Omental fat pad (tissue), 4 donors: ENCODE results near the gene PLSCR3. TPM values are rescaled to one million over a fixed set of nuclear protein-coding genes. Genes with fewer than 3 reads are reported as not detected.

Source experiments
- ATAC-seq: fragments of 150-250 bp; one replicate; pipeline ENCODE4 v1.9.1; 2016; ENCODE audit warnings: mild to moderate bottlenecking, moderate library complexity; ENCODE audit not compliant: low FRiP score
- DNase-seq: peaks from one replicate; pipeline ENCODE4 v3.0.0-alpha.2; 2019; ENCODE audit warnings: low spot score
- total RNA-seq, 4 donors: library from RNA; depleted of rRNA; stranded (reverse); fragments of >200 nt; gene quantifications; one replicate each; pipeline ENCODE4 v1.1.0, GENCODE V29; 2016
- TF ChIP-seq, protein P1 (sequence below), 3 donors: fragments of 450-650 bp; IDR thresholded peaks; one replicate each; pipeline ENCODE4 v1.5.1; 2016 to 2017; ENCODE audit warnings: antibody characterized with exemption in 3 of 3, mild to moderate bottlenecking in 3 of 3, moderate library complexity in 2 of 3

Gene PLSCR3
- total RNA-seq, 4 donors from 2014 or later, result 11.1 to 16.9 (median 16.6) TPM

DNA sequence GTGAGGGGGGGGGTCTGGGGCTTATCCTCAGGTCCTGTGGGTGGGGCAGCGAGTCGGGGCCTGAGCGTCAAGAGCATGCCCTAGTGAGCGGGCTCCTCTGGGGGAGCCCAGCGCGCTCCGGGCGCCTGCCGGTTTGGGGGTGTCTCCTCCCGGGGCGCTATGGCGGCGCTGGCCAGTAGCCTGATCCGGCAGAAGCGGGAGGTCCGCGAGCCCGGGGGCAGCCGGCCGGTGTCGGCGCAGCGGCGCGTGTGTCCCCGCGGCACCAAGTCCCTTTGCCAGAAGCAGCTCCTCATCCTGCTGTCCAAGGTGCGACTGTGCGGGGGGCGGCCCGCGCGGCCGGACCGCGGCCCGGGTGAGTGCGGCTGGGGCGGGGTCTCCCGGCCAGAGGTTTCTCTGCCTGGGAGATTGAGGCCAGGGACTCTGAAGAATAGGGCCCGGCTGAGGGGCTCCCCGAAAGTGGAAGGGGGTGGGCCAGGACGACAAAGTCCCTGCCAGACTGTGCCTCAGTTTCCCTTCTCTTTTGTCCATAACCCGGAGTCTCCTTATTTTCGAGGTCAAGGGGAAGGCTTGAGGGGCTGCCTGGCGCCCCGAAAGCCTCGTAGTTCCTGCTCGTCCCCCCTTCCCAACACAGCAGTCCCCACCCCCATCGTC is 45.3 kb upstream of the PLSCR3 start, which contains the start of gene FGF11:
FGF11 (plus strand) TSS at position 51 of the 651 bp plus-strand sequence; CDS start at position 160, 109 bp downstream.
- no peak for DNase-seq
- TF ChIP-seq, protein P1, sequence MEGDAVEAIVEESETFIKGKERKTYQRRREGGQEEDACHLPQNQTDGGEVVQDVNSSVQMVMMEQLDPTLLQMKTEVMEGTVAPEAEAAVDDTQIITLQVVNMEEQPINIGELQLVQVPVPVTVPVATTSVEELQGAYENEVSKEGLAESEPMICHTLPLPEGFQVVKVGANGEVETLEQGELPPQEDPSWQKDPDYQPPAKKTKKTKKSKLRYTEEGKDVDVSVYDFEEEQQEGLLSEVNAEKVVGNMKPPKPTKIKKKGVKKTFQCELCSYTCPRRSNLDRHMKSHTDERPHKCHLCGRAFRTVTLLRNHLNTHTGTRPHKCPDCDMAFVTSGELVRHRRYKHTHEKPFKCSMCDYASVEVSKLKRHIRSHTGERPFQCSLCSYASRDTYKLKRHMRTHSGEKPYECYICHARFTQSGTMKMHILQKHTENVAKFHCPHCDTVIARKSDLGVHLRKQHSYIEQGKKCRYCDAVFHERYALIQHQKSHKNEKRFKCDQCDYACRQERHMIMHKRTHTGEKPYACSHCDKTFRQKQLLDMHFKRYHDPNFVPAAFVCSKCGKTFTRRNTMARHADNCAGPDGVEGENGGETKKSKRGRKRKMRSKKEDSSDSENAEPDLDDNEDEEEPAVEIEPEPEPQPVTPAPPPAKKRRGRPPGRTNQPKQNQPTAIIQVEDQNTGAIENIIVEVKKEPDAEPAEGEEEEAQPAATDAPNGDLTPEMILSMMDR (IDR thresholded peaks at IDR 0.05), result no peak
- no peak for ATAC-seq

- DNase-seq (no peak), ATAC-seq (no peak)
- TF ChIP-seq, protein P1 (IDR thresholded peaks at IDR 0.05), result no peak
Measured at GRCh38 chr17:7438656-7439460, 44.5 kb upstream of the PLSCR3 start.

DNA sequence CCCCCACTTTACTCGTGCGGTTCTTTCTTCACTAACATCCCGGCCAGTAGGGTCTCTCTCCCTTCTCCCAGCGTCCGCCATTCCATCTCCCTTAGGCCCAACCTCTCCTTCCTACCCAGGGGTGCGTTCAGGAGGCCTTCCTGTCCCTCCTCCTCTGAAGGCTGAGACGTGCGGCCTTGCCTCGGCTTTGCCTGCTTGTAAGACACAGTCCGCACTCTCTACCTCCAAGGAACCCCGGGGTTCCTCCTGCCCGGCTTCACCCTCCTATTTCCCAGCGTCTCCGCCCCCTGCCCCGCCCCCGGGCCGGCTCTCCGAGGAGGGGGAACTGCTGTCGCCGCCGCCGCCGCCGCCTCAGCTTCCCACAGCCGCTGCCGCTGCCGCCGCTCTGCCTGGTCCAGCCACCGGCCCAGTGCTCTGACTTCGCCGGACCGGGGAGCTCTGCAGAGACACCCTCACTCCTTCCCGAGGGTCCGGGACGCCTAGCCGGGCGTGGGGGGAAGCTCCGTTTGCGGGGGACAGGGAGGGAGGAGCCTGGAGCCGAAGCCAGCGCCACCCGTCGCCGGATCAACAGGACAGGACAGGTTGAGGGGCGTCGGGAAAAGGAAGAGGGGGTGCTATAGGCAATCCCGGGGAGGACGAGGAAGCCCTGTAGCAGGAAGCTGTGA is 43.8 kb upstream of the PLSCR3 start:
- TF ChIP-seq, protein P1 (IDR thresholded peaks at IDR 0.05), result no peak
- no peak for ATAC-seq
- no peak for DNase-seq

DNA sequence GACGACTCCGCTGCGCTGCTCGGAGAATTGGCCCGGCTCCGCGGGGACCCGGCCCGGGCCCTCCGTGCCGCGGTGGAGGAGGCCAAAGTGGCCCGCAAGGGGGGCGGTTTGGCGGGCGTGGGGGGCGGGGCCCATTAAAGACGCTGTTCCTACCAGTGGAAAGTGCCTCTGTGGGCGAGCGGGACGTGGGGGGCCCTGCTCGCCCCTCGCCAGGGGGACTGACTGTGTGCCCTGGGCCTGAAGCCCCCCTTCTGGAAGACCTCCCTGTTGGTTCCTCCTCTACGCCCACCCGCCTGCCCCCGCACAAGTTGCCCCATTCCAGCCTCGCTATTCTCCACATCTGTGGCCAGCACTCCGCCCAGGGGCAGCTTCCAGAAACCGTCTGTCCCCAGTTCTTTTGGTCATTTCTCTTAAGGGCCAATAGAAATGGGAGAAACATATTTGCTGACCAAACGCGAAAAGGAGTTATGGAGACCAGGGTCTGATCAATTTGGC is 43.1 kb upstream of the PLSCR3 start:
- DNase-seq, result no peak
- TF ChIP-seq, protein P1 (IDR thresholded peaks at IDR 0.05), result no peak
- no peak for ATAC-seq

DNA sequence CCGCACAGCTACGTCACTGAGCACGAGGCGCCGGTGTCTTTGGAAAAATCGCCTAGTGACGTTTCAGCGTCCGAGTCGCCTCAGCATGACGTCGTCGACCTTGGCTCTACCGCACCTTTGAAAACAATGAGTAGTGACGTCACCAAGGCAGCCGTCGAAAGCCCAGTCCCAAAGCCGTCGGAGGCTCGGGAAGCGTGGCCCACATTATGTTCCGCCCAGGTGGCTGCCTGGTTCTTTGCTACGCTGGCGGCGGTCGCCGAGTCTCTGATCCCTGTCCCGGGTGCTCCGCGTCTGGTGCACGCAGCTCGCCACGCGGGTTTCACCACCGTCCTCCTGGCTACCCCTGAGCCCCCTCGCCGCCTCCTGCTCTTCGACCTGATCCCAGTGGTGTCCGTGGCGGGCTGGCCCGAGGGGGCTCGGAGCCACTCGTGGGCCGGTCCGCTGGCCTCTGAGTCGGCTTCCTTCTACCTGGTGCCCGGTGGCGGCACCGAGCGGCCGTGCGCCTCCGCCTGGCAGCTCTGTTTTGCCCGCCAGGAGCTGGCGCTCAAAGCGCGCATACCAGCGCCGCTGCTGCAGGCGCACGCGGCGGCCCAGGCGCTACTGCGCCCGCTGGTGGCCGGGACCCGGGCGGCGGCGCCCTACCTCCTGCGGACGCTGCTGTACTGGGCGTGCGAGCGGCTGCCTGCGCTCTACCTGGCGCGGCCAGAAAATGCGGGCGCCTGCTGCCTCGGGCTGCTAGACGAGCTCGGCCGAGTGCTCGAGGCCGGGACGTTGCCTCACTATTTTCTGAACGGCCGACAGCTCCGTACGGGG is 42.4 kb upstream of the PLSCR3 start:
- peak; percentile 69 for ATAC-seq
- DNase-seq, result no peak
- TF ChIP-seq, protein P1 (IDR thresholded peaks at IDR 0.05), result peak in 1 of 3 donors; percentile 40
